Hair follicle dermal papilla cell (primary cell): ENCODE results near the gene PRODH. TPM values are rescaled to one million over a fixed set of nuclear protein-coding genes. Genes with fewer than 3 reads are reported as not detected.

Source experiments
- total RNA-seq: library from RNA; depleted of rRNA; stranded (reverse); fragments of >200 nt; gene quantifications from 2 replicates; pipeline ENCODE4 v1.2.3, GENCODE V29; 2012

PRODH gene, protein sequence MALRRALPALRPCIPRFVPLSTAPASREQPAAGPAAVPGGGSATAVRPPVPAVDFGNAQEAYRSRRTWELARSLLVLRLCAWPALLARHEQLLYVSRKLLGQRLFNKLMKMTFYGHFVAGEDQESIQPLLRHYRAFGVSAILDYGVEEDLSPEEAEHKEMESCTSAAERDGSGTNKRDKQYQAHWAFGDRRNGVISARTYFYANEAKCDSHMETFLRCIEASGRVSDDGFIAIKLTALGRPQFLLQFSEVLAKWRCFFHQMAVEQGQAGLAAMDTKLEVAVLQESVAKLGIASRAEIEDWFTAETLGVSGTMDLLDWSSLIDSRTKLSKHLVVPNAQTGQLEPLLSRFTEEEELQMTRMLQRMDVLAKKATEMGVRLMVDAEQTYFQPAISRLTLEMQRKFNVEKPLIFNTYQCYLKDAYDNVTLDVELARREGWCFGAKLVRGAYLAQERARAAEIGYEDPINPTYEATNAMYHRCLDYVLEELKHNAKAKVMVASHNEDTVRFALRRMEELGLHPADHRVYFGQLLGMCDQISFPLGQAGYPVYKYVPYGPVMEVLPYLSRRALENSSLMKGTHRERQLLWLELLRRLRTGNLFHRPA
- total RNA-seq = under 0.01 and 0.24 TPM in 2 replicates

DNA sequence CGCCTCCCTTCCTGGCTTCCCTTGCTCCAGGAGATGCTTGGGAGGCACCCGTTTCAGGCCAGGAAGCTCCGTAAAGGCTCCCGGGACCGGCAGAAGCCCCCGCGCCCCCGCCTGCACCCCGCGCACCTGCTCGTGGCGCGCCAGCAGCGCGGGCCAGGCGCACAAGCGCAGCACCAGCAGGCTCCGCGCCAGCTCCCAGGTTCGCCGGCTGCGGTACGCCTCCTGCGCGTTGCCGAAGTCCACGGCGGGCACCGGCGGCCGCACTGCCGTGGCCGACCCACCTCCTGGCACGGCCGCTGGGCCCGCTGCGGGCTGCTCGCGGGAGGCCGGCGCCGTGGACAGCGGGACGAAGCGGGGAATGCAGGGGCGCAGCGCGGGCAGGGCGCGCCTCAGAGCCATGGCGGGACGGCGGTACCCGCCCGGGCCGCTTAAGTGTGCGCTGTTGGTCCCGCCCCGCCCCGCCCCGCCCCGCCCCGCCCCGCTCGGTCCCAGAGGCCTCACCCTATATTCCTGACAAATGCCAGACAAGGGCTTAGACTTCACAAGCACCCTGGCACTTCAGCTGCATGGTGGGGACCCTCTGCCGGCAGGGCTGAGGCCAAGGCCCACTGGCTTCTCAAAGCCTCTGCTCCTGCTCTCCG, at the start of gene PRODH:
PRODH (minus strand) TSS at position 405 of the 641 bp plus-strand sequence; CDS start at position 399, 6 bp downstream.

DNA sequence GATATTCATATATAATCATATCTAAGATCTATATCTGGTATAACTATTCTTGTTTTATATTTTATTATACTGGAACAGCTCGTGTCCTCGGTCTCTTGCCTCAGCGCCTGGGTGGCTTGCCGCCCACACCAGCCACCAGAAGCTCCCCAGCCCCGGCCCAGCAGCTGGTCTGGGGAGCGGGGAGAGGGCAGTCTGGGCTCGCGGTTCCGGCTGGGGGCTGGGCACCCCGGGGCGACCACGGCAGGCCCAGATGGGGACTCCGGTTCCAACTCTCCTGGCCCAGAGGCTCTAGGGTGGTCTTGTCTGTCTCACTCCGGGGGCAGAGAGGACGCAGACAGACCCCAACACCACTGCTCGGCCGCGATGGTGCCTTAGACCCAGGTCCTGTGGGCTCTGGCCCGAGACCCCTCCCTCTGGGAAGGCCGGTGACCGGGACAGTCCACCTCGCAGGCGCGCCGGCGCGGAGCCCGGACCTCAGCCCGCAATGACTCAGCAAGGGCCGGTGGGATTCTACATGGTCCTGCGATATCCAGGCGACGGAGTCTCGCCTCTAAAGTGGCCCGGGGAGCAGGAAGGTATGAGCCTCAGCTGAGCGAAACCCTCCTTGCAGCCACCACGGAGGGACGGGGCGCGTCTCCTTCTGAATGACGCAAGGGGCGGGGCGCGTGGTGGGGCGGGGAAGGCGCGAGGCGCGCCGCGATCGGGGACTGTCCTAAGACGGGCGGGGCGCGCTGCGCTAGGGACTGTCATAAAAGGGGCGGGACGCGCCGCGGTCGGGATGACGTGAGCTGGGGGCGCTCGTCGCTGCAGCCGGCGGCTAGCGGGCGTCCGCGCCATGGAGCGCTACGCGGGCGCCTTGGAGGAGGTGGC, 30.3 kb downstream of the PRODH start, which contains the start of gene DGCR6:
DGCR6 (plus strand) TSS at position 781 of the 870 bp plus-strand sequence; CDS start at position 836, 55 bp downstream.

Other genes with a start within 250 kb of the PRODH start
- gene DGCR6, start 30.0 kb downstream of the PRODH start, total RNA-seq = 1.3 and 2.4 TPM in 2 replicates
- gene DGCR2, start 186.1 kb upstream of the PRODH start, total RNA-seq = 55.7 and 63.8 TPM in 2 replicates
- not detected in 2 replicates for gene TSSK2, start 195.0 kb upstream of the PRODH start, total RNA-seq
- 14.2 and 18.3 TPM in 2 replicates for gene ESS2, start 208.4 kb upstream of the PRODH start, total RNA-seq
- not detected in 2 replicates for gene GSC2, start 214.0 kb upstream of the PRODH start, total RNA-seq
- gene SLC25A1, start 242.4 kb upstream of the PRODH start, total RNA-seq = 136 and 177 TPM in 2 replicates